ENCODE measurements around the gene PARD3B. TPM values are rescaled to one million over a fixed set of nuclear protein-coding genes. Genes with fewer than 3 reads are reported as not detected.

The PARD3B gene
- total RNA-seq, 2 donors from 2014 or later: 15.0 to 17.8 TPM

GRCh38 chr2:204917089-204917701, 371.9 kb downstream of the PARD3B start:
- Histone ChIP-seq H3K9me3 (no peaks in the 10 kb centered on the region), H3K27me3 (no peaks in the 10 kb centered on the region), H3K36me3 (replicated peaks in 1 of 2; ENCODE audit: insufficient read depth in 1 of 2, low read depth in 2 of 2) (no peaks in the 10 kb centered on the region), H3K4me1 (no peaks in the 10 kb centered on the region), H3K4me3 (no peak overlapping the region), H3K27ac (no peak overlapping the region)
- DNase-seq: no peak
- ATAC-seq: no peak
- TF ChIP-seq CTCF (IDR thresholded peaks at IDR 0.05) (no peak), POLR2A (IDR thresholded peaks at IDR 0.05) (no peak)
- whole genome bisulfite sequencing, 2 donors: 88 to 91% methylated on average over 2 of the region's 2 CpGs
- intact Hi-C loops (cut with DNase I): no loop called here

- H3K4me3 ChIP-seq: no peak overlapping the region
- no peaks in the 10 kb centered on the region for H3K9me3 ChIP-seq
- H3K27ac ChIP-seq: no peak overlapping the region
- no peak for DNase-seq
- H3K27me3 ChIP-seq: no peaks in the 10 kb centered on the region
- no peaks in the 10 kb centered on the region for H3K36me3 ChIP-seq (replicated peaks in 1 of 2; ENCODE audit: insufficient read depth in 1 of 2, low read depth in 2 of 2)
- TF ChIP-seq CTCF (IDR thresholded peaks at IDR 0.05) (no peak), POLR2A (IDR thresholded peaks at IDR 0.05) (no peak)
- intact Hi-C loops (cut with DNase I): no loop called here
- H3K4me1 ChIP-seq: no peaks in the 10 kb centered on the region
- WGBS, 2 donors: 80 to 88% methylated on average over 2 of the region's 2 CpGs
- ATAC-seq: no peak
These were observed 375.5 kb downstream of the PARD3B start for GRCh38 chr2:204920776-204921175.

GRCh38 chr2:204923957-204924356, 378.7 kb downstream of the PARD3B start:
- Histone ChIP-seq H3K9me3 (no peaks in the 10 kb centered on the region), H3K4me3 (no peak overlapping the region), H3K36me3 (replicated peaks in 1 of 2; ENCODE audit: insufficient read depth in 1 of 2, low read depth in 2 of 2) (no peaks in the 10 kb centered on the region), H3K27ac (no peak overlapping the region), H3K4me1 (no peaks in the 10 kb centered on the region), H3K27me3 (no peaks in the 10 kb centered on the region)
- TF ChIP-seq CTCF (IDR thresholded peaks at IDR 0.05) (no peak), POLR2A (IDR thresholded peaks at IDR 0.05) (no peak)
- no peak for ATAC-seq
- no peak for DNase-seq
- intact Hi-C loops (cut with DNase I): no loop called here

- intact Hi-C loops (cut with DNase I): no loop called here
- no peak for TF ChIP-seq CTCF (IDR thresholded peaks at IDR 0.05)
- no peak for TF ChIP-seq POLR2A (IDR thresholded peaks at IDR 0.05)
These were observed 386.3 kb downstream of the PARD3B start for GRCh38 chr2:204931562-204931961.

GRCh38 chr2:204933735-204934374, 388.6 kb downstream of the PARD3B start:
- H3K27me3 ChIP-seq: no peaks in the 10 kb centered on the region
- no peak overlapping the region for H3K4me3 ChIP-seq
- no peaks in the 10 kb centered on the region for H3K36me3 ChIP-seq (replicated peaks in 1 of 2; ENCODE audit: insufficient read depth in 1 of 2, low read depth in 2 of 2)
- H3K9me3 ChIP-seq: no peaks in the 10 kb centered on the region
- ATAC-seq (no peak), DNase-seq (no peak)
- H3K4me1 ChIP-seq: no peaks in the 10 kb centered on the region
- 68 to 78% methylated on average over 1 of the region's 1 CpG for WGBS, 2 donors
- H3K27ac ChIP-seq: no peak overlapping the region
- intact Hi-C loops (cut with DNase I): no loop called here
- TF ChIP-seq CTCF (IDR thresholded peaks at IDR 0.05): no peak
- no peak for TF ChIP-seq POLR2A (IDR thresholded peaks at IDR 0.05)

More at GRCh38 chr2:204931562-204931961, 386.3 kb downstream of the PARD3B start:
- no peaks in the 10 kb centered on the region for H3K4me1 ChIP-seq
- no peak overlapping the region for H3K4me3 ChIP-seq
- H3K36me3 ChIP-seq (replicated peaks in 1 of 2; ENCODE audit: insufficient read depth in 1 of 2, low read depth in 2 of 2): no peaks in the 10 kb centered on the region
- H3K9me3 ChIP-seq: no peaks in the 10 kb centered on the region
- no peak overlapping the region for H3K27ac ChIP-seq
- no peak for DNase-seq
- no peak for ATAC-seq
- H3K27me3 ChIP-seq: no peaks in the 10 kb centered on the region
